ENCODE results near the gene PLA1A.

GRCh38 chr3:119613872-119614271, 16.2 kb downstream of the PLA1A start:
- TF ChIP-seq, protein P1, sequence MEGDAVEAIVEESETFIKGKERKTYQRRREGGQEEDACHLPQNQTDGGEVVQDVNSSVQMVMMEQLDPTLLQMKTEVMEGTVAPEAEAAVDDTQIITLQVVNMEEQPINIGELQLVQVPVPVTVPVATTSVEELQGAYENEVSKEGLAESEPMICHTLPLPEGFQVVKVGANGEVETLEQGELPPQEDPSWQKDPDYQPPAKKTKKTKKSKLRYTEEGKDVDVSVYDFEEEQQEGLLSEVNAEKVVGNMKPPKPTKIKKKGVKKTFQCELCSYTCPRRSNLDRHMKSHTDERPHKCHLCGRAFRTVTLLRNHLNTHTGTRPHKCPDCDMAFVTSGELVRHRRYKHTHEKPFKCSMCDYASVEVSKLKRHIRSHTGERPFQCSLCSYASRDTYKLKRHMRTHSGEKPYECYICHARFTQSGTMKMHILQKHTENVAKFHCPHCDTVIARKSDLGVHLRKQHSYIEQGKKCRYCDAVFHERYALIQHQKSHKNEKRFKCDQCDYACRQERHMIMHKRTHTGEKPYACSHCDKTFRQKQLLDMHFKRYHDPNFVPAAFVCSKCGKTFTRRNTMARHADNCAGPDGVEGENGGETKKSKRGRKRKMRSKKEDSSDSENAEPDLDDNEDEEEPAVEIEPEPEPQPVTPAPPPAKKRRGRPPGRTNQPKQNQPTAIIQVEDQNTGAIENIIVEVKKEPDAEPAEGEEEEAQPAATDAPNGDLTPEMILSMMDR (conservative IDR thresholded peaks at IDR 0.05) = no peak
- no peak for TF ChIP-seq EZH2 (IDR thresholded peaks at IDR 0.05; ENCODE audit: low read depth)

Measured in PC-9 (cell line).